ENCODE data around the gene RSPH4A. TPM values are rescaled to one million over a fixed set of nuclear protein-coding genes. Genes with fewer than 3 reads are reported as not detected.

Gene RSPH4A
- polyA plus RNA-seq, 1 donor (not counting 4 experiments of a cell fraction or from before 2014, with no cell fraction given), result 0.10 TPM

GRCh38 chr6:116665464-116665863 lies 49.2 kb downstream of the RSPH4A start:
- Histone ChIP-seq H3K4me1 (ENCODE audit: control insufficient read depth, extremely low read depth, insufficient read depth, low read length) (peaks cover 21% of the 10 kb centered on the region), H4K20me1 (ENCODE audit: control insufficient read depth, extremely low read depth, insufficient read depth, low read length) (no peaks in the 10 kb centered on the region), H3K27me3 (ENCODE audit: control insufficient read depth, extremely low read depth, insufficient read depth, low read length) (no peaks in the 10 kb centered on the region), H3K4me2 (ENCODE audit: control insufficient read depth, extremely low read depth, insufficient read depth, low read depth, low read length) (peak overlapping the region; percentile 95), H3K9me3 (ENCODE audit: control insufficient read depth, low read depth, low read length) (no peaks in the 10 kb centered on the region), H3K4me3 (ENCODE audit: control insufficient read depth in 2 of 3, extremely low read depth in 1 of 3, insufficient read depth in 2 of 3, low read depth in 1 of 3, low read length in 3 of 3) (peak overlapping the region; percentile 1 to 94 (median 51)), H3K36me3 (ENCODE audit: control insufficient read depth in 2 of 2, extremely low read depth in 1 of 2, insufficient read depth in 2 of 2, low read length in 2 of 2) (no peaks in the 10 kb centered on the region), H3K79me2 (ENCODE audit: control insufficient read depth, insufficient read depth, low read length) (peaks cover 77% of the 10 kb centered on the region), H3K9me1 (ENCODE audit: control insufficient read depth, extremely low read depth, insufficient read depth, low read length) (no peaks in the 10 kb centered on the region), H2AFZ (ENCODE audit: control insufficient read depth, low read length) (no peak overlapping the region), H3K27ac (ENCODE audit: control insufficient read depth, insufficient read depth, low read length) (no peak overlapping the region), H3K9ac (ENCODE audit: control insufficient read depth, extremely low read depth, insufficient read depth, low read length) (peak overlapping the region; percentile 4)
- FAIRE-seq (no peak), DNase-seq (ENCODE audit: low read depth, low spot score) (no peak)
- TF ChIP-seq CTCF (optimal IDR thresholded peaks at IDR 0.05 in 1 of 3, IDR thresholded peaks at IDR 0.05 in 1 of 3, conservative IDR thresholded peaks at IDR 0.05 in 1 of 3; ENCODE audit: extremely low read depth in 1 of 3, insufficient read depth in 2 of 3, low read length in 3 of 3) (no peak), EZH2 (IDR thresholded peaks at IDR 0.05; ENCODE audit: low read length) (no peak)
- dilution Hi-C loops (cut with MboI; ENCODE audit: extremely low pct_ligation_motif_present, low sequenced_read_pairs), result no loop called here

- H3K9me1 ChIP-seq (ENCODE audit: control insufficient read depth, extremely low read depth, insufficient read depth, low read length), result no peaks in the 10 kb centered on the region
- no peak overlapping the region for H3K9ac ChIP-seq (ENCODE audit: control insufficient read depth, extremely low read depth, insufficient read depth, low read length)
- peak overlapping the region; percentile 19 for H3K27ac ChIP-seq (ENCODE audit: control insufficient read depth, insufficient read depth, low read length)
- peaks cover 21% of the 10 kb centered on the region for H3K4me1 ChIP-seq (ENCODE audit: control insufficient read depth, extremely low read depth, insufficient read depth, low read length)
- no peaks in the 10 kb centered on the region for H3K36me3 ChIP-seq (ENCODE audit: control insufficient read depth in 2 of 2, extremely low read depth in 1 of 2, insufficient read depth in 2 of 2, low read length in 2 of 2)
- TF ChIP-seq CTCF (optimal IDR thresholded peaks at IDR 0.05 in 1 of 3, IDR thresholded peaks at IDR 0.05 in 1 of 3, conservative IDR thresholded peaks at IDR 0.05 in 1 of 3; ENCODE audit: extremely low read depth in 1 of 3, insufficient read depth in 2 of 3, low read length in 3 of 3) (no peak), EZH2 (IDR thresholded peaks at IDR 0.05; ENCODE audit: low read length) (no peak)
- H3K79me2 ChIP-seq (ENCODE audit: control insufficient read depth, insufficient read depth, low read length), result peaks cover 66% of the 10 kb centered on the region
- H4K20me1 ChIP-seq (ENCODE audit: control insufficient read depth, extremely low read depth, insufficient read depth, low read length), result no peaks in the 10 kb centered on the region
- H3K4me2 ChIP-seq (ENCODE audit: control insufficient read depth, extremely low read depth, insufficient read depth, low read depth, low read length), result peak overlapping the region; percentile 95
- H3K4me3 ChIP-seq (ENCODE audit: control insufficient read depth in 2 of 3, extremely low read depth in 1 of 3, insufficient read depth in 2 of 3, low read depth in 1 of 3, low read length in 3 of 3), result peak overlapping the region in 2 of 3 experiments; percentile 78 to 94
- FAIRE-seq (no peak), DNase-seq (ENCODE audit: low read depth, low spot score) (no peak)
- no peaks in the 10 kb centered on the region for H3K9me3 ChIP-seq (ENCODE audit: control insufficient read depth, low read depth, low read length)
- H2AFZ ChIP-seq (ENCODE audit: control insufficient read depth, low read length), result no peak overlapping the region
- dilution Hi-C loops (cut with MboI; ENCODE audit: extremely low pct_ligation_motif_present, low sequenced_read_pairs), result no loop called here
- no peaks in the 10 kb centered on the region for H3K27me3 ChIP-seq (ENCODE audit: control insufficient read depth, extremely low read depth, insufficient read depth, low read length)
Measured at GRCh38 chr6:116666869-116667268, 50.6 kb downstream of the RSPH4A start.

Measured in keratinocyte (primary cell).